ENCODE data around the gene KSR1.

DNA sequence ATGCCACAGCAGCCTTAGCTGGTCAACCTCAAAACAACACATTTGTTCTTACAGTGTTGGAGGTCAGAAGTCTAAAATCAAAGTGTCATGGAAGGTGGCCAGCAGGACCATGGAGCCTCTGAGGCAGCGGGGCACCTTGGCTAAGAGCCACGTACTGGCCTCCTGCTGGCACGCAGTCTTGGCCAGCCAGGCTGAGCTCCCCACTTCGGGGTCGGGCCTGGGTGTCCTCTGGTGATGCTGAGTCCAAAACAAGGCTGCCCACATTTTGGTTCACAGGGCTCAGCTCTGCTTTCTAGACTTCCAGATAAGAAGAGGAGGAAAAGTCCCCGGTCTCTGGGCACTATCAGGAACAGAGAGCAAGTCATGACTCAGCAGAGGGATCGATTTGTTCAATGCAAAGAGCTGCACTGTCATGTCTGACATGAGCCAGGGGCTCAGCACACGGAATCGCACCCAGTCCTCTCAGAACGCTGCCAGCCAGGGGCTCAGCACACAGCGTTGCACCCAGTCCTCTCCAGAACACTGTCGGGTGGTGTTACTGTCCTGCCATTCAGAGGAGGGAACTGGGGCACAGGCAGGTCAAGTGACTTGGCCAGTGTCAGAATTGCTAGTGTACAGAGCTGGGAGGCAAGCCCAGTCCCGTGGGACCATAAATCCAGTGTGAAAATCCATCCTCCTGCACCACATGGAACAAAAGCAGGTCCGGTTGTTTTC is 177.2 kb downstream of the KSR1 start:
- TF ChIP-seq, protein P1, sequence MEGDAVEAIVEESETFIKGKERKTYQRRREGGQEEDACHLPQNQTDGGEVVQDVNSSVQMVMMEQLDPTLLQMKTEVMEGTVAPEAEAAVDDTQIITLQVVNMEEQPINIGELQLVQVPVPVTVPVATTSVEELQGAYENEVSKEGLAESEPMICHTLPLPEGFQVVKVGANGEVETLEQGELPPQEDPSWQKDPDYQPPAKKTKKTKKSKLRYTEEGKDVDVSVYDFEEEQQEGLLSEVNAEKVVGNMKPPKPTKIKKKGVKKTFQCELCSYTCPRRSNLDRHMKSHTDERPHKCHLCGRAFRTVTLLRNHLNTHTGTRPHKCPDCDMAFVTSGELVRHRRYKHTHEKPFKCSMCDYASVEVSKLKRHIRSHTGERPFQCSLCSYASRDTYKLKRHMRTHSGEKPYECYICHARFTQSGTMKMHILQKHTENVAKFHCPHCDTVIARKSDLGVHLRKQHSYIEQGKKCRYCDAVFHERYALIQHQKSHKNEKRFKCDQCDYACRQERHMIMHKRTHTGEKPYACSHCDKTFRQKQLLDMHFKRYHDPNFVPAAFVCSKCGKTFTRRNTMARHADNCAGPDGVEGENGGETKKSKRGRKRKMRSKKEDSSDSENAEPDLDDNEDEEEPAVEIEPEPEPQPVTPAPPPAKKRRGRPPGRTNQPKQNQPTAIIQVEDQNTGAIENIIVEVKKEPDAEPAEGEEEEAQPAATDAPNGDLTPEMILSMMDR (IDR thresholded peaks at IDR 0.05): no peak
- TF ChIP-seq SIN3A (IDR thresholded peaks at IDR 0.05; ENCODE audit: borderline replicate concordance, insufficient read depth, low read depth, low read length): no peak
- TF ChIP-seq, protein P2, sequence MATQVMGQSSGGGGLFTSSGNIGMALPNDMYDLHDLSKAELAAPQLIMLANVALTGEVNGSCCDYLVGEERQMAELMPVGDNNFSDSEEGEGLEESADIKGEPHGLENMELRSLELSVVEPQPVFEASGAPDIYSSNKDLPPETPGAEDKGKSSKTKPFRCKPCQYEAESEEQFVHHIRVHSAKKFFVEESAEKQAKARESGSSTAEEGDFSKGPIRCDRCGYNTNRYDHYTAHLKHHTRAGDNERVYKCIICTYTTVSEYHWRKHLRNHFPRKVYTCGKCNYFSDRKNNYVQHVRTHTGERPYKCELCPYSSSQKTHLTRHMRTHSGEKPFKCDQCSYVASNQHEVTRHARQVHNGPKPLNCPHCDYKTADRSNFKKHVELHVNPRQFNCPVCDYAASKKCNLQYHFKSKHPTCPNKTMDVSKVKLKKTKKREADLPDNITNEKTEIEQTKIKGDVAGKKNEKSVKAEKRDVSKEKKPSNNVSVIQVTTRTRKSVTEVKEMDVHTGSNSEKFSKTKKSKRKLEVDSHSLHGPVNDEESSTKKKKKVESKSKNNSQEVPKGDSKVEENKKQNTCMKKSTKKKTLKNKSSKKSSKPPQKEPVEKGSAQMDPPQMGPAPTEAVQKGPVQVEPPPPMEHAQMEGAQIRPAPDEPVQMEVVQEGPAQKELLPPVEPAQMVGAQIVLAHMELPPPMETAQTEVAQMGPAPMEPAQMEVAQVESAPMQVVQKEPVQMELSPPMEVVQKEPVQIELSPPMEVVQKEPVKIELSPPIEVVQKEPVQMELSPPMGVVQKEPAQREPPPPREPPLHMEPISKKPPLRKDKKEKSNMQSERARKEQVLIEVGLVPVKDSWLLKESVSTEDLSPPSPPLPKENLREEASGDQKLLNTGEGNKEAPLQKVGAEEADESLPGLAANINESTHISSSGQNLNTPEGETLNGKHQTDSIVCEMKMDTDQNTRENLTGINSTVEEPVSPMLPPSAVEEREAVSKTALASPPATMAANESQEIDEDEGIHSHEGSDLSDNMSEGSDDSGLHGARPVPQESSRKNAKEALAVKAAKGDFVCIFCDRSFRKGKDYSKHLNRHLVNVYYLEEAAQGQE (IDR thresholded peaks at IDR 0.05; ENCODE audit: insufficient read depth in 1 of 2, low read depth in 2 of 2, low read length in 1 of 2): no peak
- no peak for TF ChIP-seq POLR2AphosphoS5 (IDR thresholded peaks at IDR 0.05; ENCODE audit: low read depth, low read length)

Measured in Panc1 (cell line).